CD4-positive, CD25-positive, alpha-beta regulatory T cell (primary cell): ENCODE measurements around the gene PTP4A2. TPM values are rescaled to one million over a fixed set of nuclear protein-coding genes. Genes with fewer than 3 reads are reported as not detected.

Source experiments
- ATAC-seq, 2 donors: fragments of 150-1000 bp; cut with Tn5 transposase; one replicate each; pipeline ENCODE4 v1.10.0; 2021; ENCODE audit warnings: low read depth in 2 of 2, moderate number of reproducible peaks in 2 of 2, moderate library complexity in 1 of 2
- DNase-seq, 3 donors: peaks; one replicate each; pipeline versions ENCODE4 v3.0.0 to v3.0.0-alpha.2; 2012 to 2022; ENCODE audit warnings: mixed read lengths in 1 of 3
- H3K27ac ChIP-seq: one replicate; pipeline ENCODE4 v1.7.0; 2013; ENCODE audit warnings: mild to moderate bottlenecking, low read length; ENCODE audit not compliant: insufficient read depth, poor library complexity, severe bottlenecking
- H3K27me3 ChIP-seq: one replicate; pipeline ENCODE4 v1.7.0; 2013; ENCODE audit warnings: low read length; ENCODE audit not compliant: control insufficient read depth, insufficient read depth
- H3K36me3 ChIP-seq: one replicate; pipeline ENCODE4 v1.7.0; 2013; ENCODE audit warnings: mild to moderate bottlenecking, low read length, moderate library complexity; ENCODE audit not compliant: control insufficient read depth, insufficient read depth
- H3K4me1 ChIP-seq: 2 replicates; pipeline ENCODE4 v1.7.0; 2013; ENCODE audit warnings: mild to moderate bottlenecking, low read length; ENCODE audit not compliant: insufficient read depth, control insufficient read depth, poor library complexity, severe bottlenecking
- H3K4me3 ChIP-seq: one replicate; pipeline ENCODE4 v1.7.0; 2013; ENCODE audit warnings: low read depth, mild to moderate bottlenecking, low read length, moderate library complexity
- H3K9me3 ChIP-seq, 2 experiments: 1 replicate in 1 of 2; 2 replicates in 1 of 2; pipeline ENCODE4 v1.7.0; 2013; ENCODE audit warnings: low read length in 2 of 2, mild to moderate bottlenecking in 1 of 2, moderate library complexity in 1 of 2; ENCODE audit not compliant: control insufficient read depth in 2 of 2
- H3K27ac Mint-ChIP-seq, 3 donors: one replicate each; pipeline ENCODE4 v1.8.0; 2020 to 2022; ENCODE audit warnings: mild to moderate bottlenecking in 3 of 3, mixed read lengths in 3 of 3, moderate library complexity in 2 of 3
- H3K27me3 Mint-ChIP-seq: one replicate; pipeline ENCODE4 v1.8.0; 2022; ENCODE audit warnings: mild to moderate bottlenecking, mixed read lengths
- H3K36me3 Mint-ChIP-seq: one replicate; pipeline ENCODE4 v1.8.0; 2020; ENCODE audit warnings: mixed read lengths
- H3K4me1 Mint-ChIP-seq, 4 donors: one replicate each; pipeline ENCODE4 v1.8.0; 2020 to 2022; ENCODE audit warnings: mixed read lengths in 4 of 4, mild to moderate bottlenecking in 1 of 4
- H3K4me3 Mint-ChIP-seq, 4 donors: one replicate each; pipeline ENCODE4 v1.8.0; 2020 to 2022; ENCODE audit warnings: mild to moderate bottlenecking in 4 of 4, mixed read lengths in 4 of 4, moderate library complexity in 3 of 4
- H3K9me3 Mint-ChIP-seq, 7 donors: one replicate each; pipeline ENCODE4 v1.8.0; 2020 to 2022; ENCODE audit warnings: mixed read lengths in 7 of 7, mild to moderate bottlenecking in 3 of 7, moderate library complexity in 2 of 7
- polyA plus RNA-seq, 4 donors: library from polyadenylated mRNA; unstranded; fragments of 300-500 nt; fragmentation: Illumina TruSeq; gene quantifications; one replicate each; pipeline ENCODE4 v1.2.3, GENCODE V29; 2021
- total RNA-seq: library from RNA; stranded (reverse); gene quantifications from one replicate; pipeline ENCODE4 v1.2.3, GENCODE V29; 2022

Gene PTP4A2
- total and polyA plus RNA-seq, 5 donors from 2014 or later: 288 to 597 (median 364) TPM

- H3K4me3 ChIP-seq: no peak overlapping the region
- DNase-seq (no peak), ATAC-seq (no peak)
- H3K9me3 ChIP-seq: no peaks in the 10 kb centered on the region
- H3K27me3 ChIP-seq: no peaks in the 10 kb centered on the region
- peak overlapping the region in 1 of 3 donors; percentile 86 for H3K27ac Mint-ChIP-seq
- no peak overlapping the region for H3K4me3 Mint-ChIP-seq
- no peaks in the 10 kb centered on the region for H3K36me3 Mint-ChIP-seq
- no peaks in the 10 kb centered on the region for H3K36me3 ChIP-seq
- peaks cover 3% of the 10 kb centered on the region for H3K4me1 ChIP-seq
- peaks cover 0 to 21% (median 6%) of the 10 kb centered on the region in 4 donors for H3K4me1 Mint-ChIP-seq
- no peaks in the 10 kb centered on the region for H3K9me3 Mint-ChIP-seq
- H3K27ac ChIP-seq: no peak overlapping the region
- no peaks in the 10 kb centered on the region for H3K27me3 Mint-ChIP-seq
Observed at GRCh38 chr1:31869449-31869848, 68.7 kb downstream of the PTP4A2 start.

GRCh38 chr1:31868862-31869261 is 69.3 kb downstream of the PTP4A2 start:
- H3K4me3 ChIP-seq: no peak overlapping the region
- H3K27ac Mint-ChIP-seq: peak overlapping the region in 1 of 3 donors; percentile 86
- H3K4me1 Mint-ChIP-seq: peaks cover 0 to 21% (median 6%) of the 10 kb centered on the region in 4 donors

DNA sequence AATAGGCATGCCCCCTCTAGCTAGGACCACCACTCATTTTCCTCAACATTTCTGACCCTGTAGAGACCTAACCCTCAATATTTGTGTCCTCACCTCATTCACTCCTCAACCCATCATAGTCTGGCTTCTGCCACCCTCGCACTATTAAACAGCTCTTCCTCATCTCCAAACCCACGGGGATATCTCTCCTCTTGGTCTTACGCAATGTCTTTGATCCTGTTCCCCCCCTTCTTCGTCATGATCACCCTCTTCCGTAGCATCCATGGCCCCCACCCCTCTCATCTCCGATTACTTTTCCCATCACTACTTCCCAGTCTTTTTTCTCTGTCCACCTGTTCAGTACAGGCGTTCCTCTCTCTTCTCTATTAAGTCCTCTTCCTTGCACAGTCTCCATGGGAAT is 70.6 kb downstream of the PTP4A2 start:
- Mint-ChIP-seq H3K27me3 (no peaks in the 10 kb centered on the region), H3K36me3 (no peaks in the 10 kb centered on the region), H3K4me1 (peaks cover 0 to 12% (median 0%) of the 10 kb centered on the region in 4 donors), H3K9me3 (no peaks in the 10 kb centered on the region), H3K4me3 (peak overlapping the region in 1 of 4 donors; percentile 13), H3K27ac (peak overlapping the region in 2 of 3 donors; percentile 2 to 15)
- no peaks in the 10 kb centered on the region for H3K36me3 ChIP-seq
- H3K27ac ChIP-seq: no peak overlapping the region
- DNase-seq (no peak), ATAC-seq (no peak)
- no peak overlapping the region for H3K4me3 ChIP-seq
- no peaks in the 10 kb centered on the region for H3K27me3 ChIP-seq
- peaks cover under 1% of the 10 kb centered on the region for H3K4me1 ChIP-seq
- no peaks in the 10 kb centered on the region for H3K9me3 ChIP-seq

More at GRCh38 chr1:31868862-31869261, 69.3 kb downstream of the PTP4A2 start:
- Mint-ChIP-seq H3K36me3 (no peaks in the 10 kb centered on the region), H3K4me3 (no peak overlapping the region), H3K27me3 (no peaks in the 10 kb centered on the region), H3K9me3 (no peaks in the 10 kb centered on the region)
- Histone ChIP-seq H3K4me1 (peaks cover 3% of the 10 kb centered on the region), H3K27ac (no peak overlapping the region), H3K9me3 (no peaks in the 10 kb centered on the region), H3K36me3 (no peaks in the 10 kb centered on the region), H3K27me3 (no peaks in the 10 kb centered on the region)
- ATAC-seq (no peak), DNase-seq (no peak)

DNA sequence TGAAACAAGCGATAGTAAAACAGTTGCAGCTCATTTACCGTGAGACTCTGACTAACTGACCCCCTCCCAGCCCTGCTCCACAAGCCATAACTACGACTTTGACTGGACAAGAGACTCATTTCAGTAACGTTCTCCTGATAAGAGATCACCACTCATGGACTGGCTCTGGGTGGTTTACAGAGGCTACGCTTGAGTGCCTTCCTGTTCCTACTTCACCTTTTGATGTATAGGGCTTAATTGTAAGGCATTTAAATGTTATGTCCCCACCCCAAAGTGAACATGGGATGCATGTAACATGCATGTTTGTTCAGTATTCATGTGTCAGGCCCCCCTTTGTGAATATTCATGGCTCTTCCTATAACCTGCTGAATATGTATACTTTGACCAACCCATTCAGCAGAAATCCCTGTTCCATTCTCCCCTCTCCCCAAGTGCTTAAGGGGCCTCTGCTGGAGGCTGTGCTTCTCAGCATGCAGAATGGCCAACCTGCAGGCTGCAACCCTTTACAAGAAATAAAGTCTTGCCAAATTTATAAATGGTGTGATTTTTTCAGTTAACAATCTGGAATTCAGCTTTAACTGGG is 71.6 kb downstream of the PTP4A2 start:
- H3K36me3 Mint-ChIP-seq: no peaks in the 10 kb centered on the region
- no peaks in the 10 kb centered on the region for H3K27me3 Mint-ChIP-seq
- H3K27me3 ChIP-seq: no peaks in the 10 kb centered on the region
- DNase-seq: no peak
- no peak overlapping the region for H3K4me3 ChIP-seq
- H3K4me3 Mint-ChIP-seq: no peak overlapping the region
- no peaks in the 10 kb centered on the region for H3K9me3 ChIP-seq
- H3K4me1 ChIP-seq: no peaks in the 10 kb centered on the region
- no peaks in the 10 kb centered on the region for H3K36me3 ChIP-seq
- peaks cover 0 to 8% (median 0%) of the 10 kb centered on the region in 4 donors for H3K4me1 Mint-ChIP-seq
- ATAC-seq: no peak
- H3K27ac Mint-ChIP-seq: peak overlapping the region in 1 of 3 donors; percentile 1
- no peak overlapping the region for H3K27ac ChIP-seq
- H3K9me3 Mint-ChIP-seq: no peaks in the 10 kb centered on the region

- Histone ChIP-seq H3K27ac (no peak overlapping the region), H3K27me3 (no peaks in the 10 kb centered on the region), H3K4me3 (no peak overlapping the region), H3K9me3 (no peaks in the 10 kb centered on the region), H3K36me3 (no peaks in the 10 kb centered on the region), H3K4me1 (no peaks in the 10 kb centered on the region)
- Mint-ChIP-seq H3K9me3 (no peaks in the 10 kb centered on the region), H3K4me1 (peaks cover 0 to 8% (median 0%) of the 10 kb centered on the region in 4 donors), H3K27me3 (no peaks in the 10 kb centered on the region), H3K4me3 (no peak overlapping the region), H3K27ac (no peak overlapping the region), H3K36me3 (no peaks in the 10 kb centered on the region)
- DNase-seq (no peak), ATAC-seq (no peak)
Observed at GRCh38 chr1:31865728-31866449, 72.3 kb downstream of the PTP4A2 start.

DNA sequence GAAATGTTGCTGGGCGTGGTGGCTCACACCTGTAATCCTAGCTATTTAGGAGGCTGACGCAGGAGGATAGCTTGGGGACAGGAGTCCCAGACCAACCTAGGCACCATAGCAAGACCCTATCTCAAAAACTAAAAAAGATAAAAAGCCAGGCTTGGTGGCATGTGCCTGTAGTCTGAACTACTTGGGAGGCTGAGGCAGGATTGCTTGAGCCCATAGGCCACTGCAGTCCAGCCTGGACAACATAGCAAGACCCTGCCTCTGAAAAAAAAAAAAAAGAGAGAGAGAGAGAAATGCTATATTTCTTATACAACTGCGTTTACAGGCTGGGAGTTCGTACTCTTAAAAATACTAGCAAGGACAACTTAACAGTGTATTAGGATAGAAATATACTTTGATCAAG is 76.1 kb downstream of the PTP4A2 start:
- Histone ChIP-seq H3K4me1 (no peaks in the 10 kb centered on the region), H3K27me3 (no peaks in the 10 kb centered on the region), H3K4me3 (no peak overlapping the region), H3K27ac (no peak overlapping the region), H3K9me3 (no peaks in the 10 kb centered on the region), H3K36me3 (no peaks in the 10 kb centered on the region)
- peaks cover 0 to 2% (median 0%) of the 10 kb centered on the region in 7 donors for H3K9me3 Mint-ChIP-seq
- DNase-seq (no peak), ATAC-seq (no peak)
- peaks cover 0 to 6% (median 3%) of the 10 kb centered on the region in 4 donors for H3K4me1 Mint-ChIP-seq
- no peak overlapping the region for H3K4me3 Mint-ChIP-seq
- no peaks in the 10 kb centered on the region for H3K36me3 Mint-ChIP-seq
- H3K27me3 Mint-ChIP-seq: no peaks in the 10 kb centered on the region
- no peak overlapping the region for H3K27ac Mint-ChIP-seq

DNA sequence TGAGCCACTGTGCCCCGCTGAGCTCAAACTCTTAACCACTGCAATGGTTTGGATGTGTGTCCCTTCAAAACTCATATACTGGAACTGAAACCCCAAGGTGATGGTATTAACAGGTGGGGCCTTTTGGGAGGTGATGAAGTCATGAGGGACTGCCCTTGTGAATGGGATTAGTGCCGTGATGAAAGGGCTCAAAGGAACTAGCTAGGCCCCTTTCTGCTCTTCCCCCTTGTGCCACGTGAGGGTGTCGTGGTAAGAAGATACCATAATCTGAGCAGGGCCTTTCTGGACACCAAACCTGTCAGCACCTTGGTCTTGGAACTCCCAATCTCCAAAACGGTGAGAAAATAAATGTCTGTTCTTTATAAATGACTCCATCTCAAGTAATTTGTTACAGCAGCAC is 76.8 kb downstream of the PTP4A2 start:
- ATAC-seq: no peak
- no peaks in the 10 kb centered on the region for H3K36me3 Mint-ChIP-seq
- DNase-seq: no peak
- H3K27ac ChIP-seq: no peak overlapping the region
- H3K27ac Mint-ChIP-seq: no peak overlapping the region
- no peaks in the 10 kb centered on the region for H3K9me3 ChIP-seq
- peaks cover 0 to 2% (median 0%) of the 10 kb centered on the region in 7 donors for H3K9me3 Mint-ChIP-seq
- H3K4me1 Mint-ChIP-seq: peaks cover 0 to 6% (median under 1%) of the 10 kb centered on the region in 4 donors
- H3K4me3 Mint-ChIP-seq: no peak overlapping the region
- H3K36me3 ChIP-seq: no peaks in the 10 kb centered on the region
- no peaks in the 10 kb centered on the region for H3K27me3 Mint-ChIP-seq
- H3K4me3 ChIP-seq: no peak overlapping the region
- H3K4me1 ChIP-seq: no peaks in the 10 kb centered on the region
- no peaks in the 10 kb centered on the region for H3K27me3 ChIP-seq

- no peaks in the 10 kb centered on the region for H3K36me3 ChIP-seq
- H3K9me3 Mint-ChIP-seq: peaks cover 0 to 2% (median 0%) of the 10 kb centered on the region in 7 donors
Observed at GRCh38 chr1:31860581-31860980, 77.6 kb downstream of the PTP4A2 start.

More at GRCh38 chr1:31860581-31860980, 77.6 kb downstream of the PTP4A2 start:
- Histone ChIP-seq H3K27me3 (no peaks in the 10 kb centered on the region), H3K4me3 (no peak overlapping the region), H3K27ac (no peak overlapping the region), H3K4me1 (no peaks in the 10 kb centered on the region), H3K9me3 (no peaks in the 10 kb centered on the region)
- no peak for ATAC-seq
- Mint-ChIP-seq H3K27ac (no peak overlapping the region), H3K27me3 (no peaks in the 10 kb centered on the region), H3K4me3 (no peak overlapping the region), H3K36me3 (no peaks in the 10 kb centered on the region), H3K4me1 (peaks cover 0 to 6% (median 0%) of the 10 kb centered on the region in 4 donors)
- no peak for DNase-seq
